GM06990 (cell line): Measurements from ENCODE around the gene APP.
A peak's percentile ranks its signal among the peaks of the same experiment; 100 is the strongest.

Source experiments
- DNase-seq: peaks from one replicate; pipeline ENCODE4 v3.0.0-alpha.2; 2011; ENCODE audit not compliant: insufficient read length; ENCODE audit errors: extremely low read depth
- H3K27me3 ChIP-seq: replicated peaks from 2 replicates; pipeline ENCODE4 v1.6.0; 2011; ENCODE audit warnings: low read length; ENCODE audit not compliant: control insufficient read depth, insufficient read depth
- H3K36me3 ChIP-seq: 2 replicates; pipeline ENCODE4 v1.5.1; 2011; ENCODE audit warnings: low read length; ENCODE audit not compliant: control insufficient read depth, insufficient read depth
- H3K4me3 ChIP-seq: replicated peaks from 2 replicates; pipeline ENCODE4 v1.5.1; 2011; ENCODE audit warnings: low read depth, mild to moderate bottlenecking, control low read depth, low read length
- TF ChIP-seq, protein P1 (sequence below): IDR thresholded peaks from 2 replicates; pipeline ENCODE4 v1.5.1; 2011; ENCODE audit warnings: low read length, control low read depth, mild to moderate bottlenecking, inconsistent platforms; ENCODE audit not compliant: insufficient read depth, poor library complexity, severe bottlenecking

The APP gene

GRCh38 chr21:26080211-26080610 is 90.4 kb downstream of the APP start:
- Histone ChIP-seq H3K4me3 (no peak overlapping the region), H3K36me3 (no peaks in the 10 kb centered on the region), H3K27me3 (no peaks in the 10 kb centered on the region)
- DNase-seq, result no peak
- TF ChIP-seq, protein P1, sequence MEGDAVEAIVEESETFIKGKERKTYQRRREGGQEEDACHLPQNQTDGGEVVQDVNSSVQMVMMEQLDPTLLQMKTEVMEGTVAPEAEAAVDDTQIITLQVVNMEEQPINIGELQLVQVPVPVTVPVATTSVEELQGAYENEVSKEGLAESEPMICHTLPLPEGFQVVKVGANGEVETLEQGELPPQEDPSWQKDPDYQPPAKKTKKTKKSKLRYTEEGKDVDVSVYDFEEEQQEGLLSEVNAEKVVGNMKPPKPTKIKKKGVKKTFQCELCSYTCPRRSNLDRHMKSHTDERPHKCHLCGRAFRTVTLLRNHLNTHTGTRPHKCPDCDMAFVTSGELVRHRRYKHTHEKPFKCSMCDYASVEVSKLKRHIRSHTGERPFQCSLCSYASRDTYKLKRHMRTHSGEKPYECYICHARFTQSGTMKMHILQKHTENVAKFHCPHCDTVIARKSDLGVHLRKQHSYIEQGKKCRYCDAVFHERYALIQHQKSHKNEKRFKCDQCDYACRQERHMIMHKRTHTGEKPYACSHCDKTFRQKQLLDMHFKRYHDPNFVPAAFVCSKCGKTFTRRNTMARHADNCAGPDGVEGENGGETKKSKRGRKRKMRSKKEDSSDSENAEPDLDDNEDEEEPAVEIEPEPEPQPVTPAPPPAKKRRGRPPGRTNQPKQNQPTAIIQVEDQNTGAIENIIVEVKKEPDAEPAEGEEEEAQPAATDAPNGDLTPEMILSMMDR, result no peak

DNA sequence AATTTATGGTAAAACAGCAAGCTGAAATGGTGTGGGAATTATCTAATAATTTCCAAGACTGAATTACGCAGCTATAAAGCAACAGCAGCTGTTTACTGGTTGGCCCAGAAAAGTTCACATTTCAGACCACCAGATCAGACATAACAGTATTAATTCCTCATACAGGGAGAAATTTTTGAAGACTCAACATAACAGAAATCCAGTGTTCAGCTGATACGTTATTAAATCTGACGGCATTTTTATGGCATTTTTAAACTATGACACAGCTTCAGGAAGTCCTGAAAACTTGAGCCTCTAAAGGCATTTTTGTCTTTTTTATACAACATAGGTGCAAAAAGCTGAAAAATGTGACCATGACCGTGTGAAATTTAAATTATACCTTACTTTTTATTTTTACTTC is 91.2 kb downstream of the APP start:
- DNase-seq, result no peak
- Histone ChIP-seq H3K36me3 (no peaks in the 10 kb centered on the region), H3K4me3 (no peak overlapping the region), H3K27me3 (no peaks in the 10 kb centered on the region)
- TF ChIP-seq, protein P1, result no peak

DNA sequence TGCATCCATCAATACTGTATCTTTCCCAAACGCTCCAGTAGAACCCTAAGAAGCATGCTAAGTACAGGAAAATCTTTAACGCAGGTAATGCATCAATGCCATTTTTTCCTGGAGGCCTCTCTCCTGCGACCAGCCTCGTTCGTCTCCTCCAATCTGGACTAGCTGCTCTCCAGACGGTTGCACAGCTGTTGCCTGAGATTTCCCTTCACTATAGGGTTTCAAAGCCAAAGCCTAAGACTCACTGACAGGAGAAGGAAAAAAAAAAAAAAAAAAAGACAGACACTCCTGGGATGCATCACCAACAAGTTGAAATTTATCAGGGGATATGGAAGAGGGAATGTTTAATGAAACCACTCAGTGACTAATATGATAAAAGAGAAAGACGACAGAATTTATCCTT is 93.0 kb downstream of the APP start:
- H3K36me3 ChIP-seq, result no peaks in the 10 kb centered on the region
- no peak overlapping the region for H3K4me3 ChIP-seq
- TF ChIP-seq, protein P1, result no peak
- H3K27me3 ChIP-seq, result no peaks in the 10 kb centered on the region
- no peak for DNase-seq

- no peak for DNase-seq
- Histone ChIP-seq H3K27me3 (no peaks in the 10 kb centered on the region), H3K36me3 (no peaks in the 10 kb centered on the region), H3K4me3 (no peak overlapping the region)
- TF ChIP-seq, protein P1, result no peak
These were observed 97.6 kb downstream of the APP start for GRCh38 chr21:26072666-26073615.

GRCh38 chr21:26070822-26071425 is 99.6 kb downstream of the APP start:
- TF ChIP-seq, protein P1, result no peak
- no peaks in the 10 kb centered on the region for H3K36me3 ChIP-seq
- peak; percentile 4 for DNase-seq
- no peaks in the 10 kb centered on the region for H3K27me3 ChIP-seq
- H3K4me3 ChIP-seq, result no peak overlapping the region
